Ishikawa (cell line): ENCODE data around the gene ROR1.

Source experiments
- CEBPB ChIP-seq: IDR thresholded peaks from 2 replicates; pipeline ENCODE4 v1.6.1; 2012
- CREB1 ChIP-seq: IDR thresholded peaks from 2 replicates; pipeline ENCODE4 v1.6.1; 2012; ENCODE audit warnings: low read depth
- EGR1 ChIP-seq: IDR thresholded peaks from 2 replicates; pipeline ENCODE4 v1.6.1; 2012
- EP300 ChIP-seq: IDR thresholded peaks from 2 replicates; pipeline ENCODE4 v1.6.1; 2012; ENCODE audit warnings: borderline replicate concordance
- FOXM1 ChIP-seq: IDR thresholded peaks from 2 replicates; pipeline ENCODE4 v1.6.1; 2012; ENCODE audit warnings: low read depth, borderline replicate concordance
- MAX ChIP-seq: IDR thresholded peaks from 2 replicates; pipeline ENCODE4 v1.6.1; 2012
- NFIC ChIP-seq: IDR thresholded peaks from 2 replicates; pipeline ENCODE4 v1.6.1; 2012
- RAD21 ChIP-seq: IDR thresholded peaks from 2 replicates; pipeline ENCODE4 v1.6.1; 2012; ENCODE audit warnings: low read depth
- TAF1 ChIP-seq: IDR thresholded peaks from 2 replicates; pipeline ENCODE4 v1.6.1; 2012; ENCODE audit warnings: low read depth, mild to moderate bottlenecking
- TCF12 ChIP-seq: IDR thresholded peaks from 2 replicates; pipeline ENCODE4 v1.6.1; 2012; ENCODE audit warnings: low read depth
- TEAD4 ChIP-seq: IDR thresholded peaks from 2 replicates; pipeline ENCODE4 v1.6.1; 2012
- YY1 ChIP-seq: IDR thresholded peaks from 2 replicates; pipeline ENCODE4 v1.6.1; 2012; ENCODE audit warnings: low read depth
- TF ChIP-seq, protein P1 (sequence below): IDR thresholded peaks from 2 replicates; pipeline ENCODE4 v1.6.1; 2012; ENCODE audit warnings: low read depth, mild to moderate bottlenecking
- TF ChIP-seq, protein P2 (sequence below): IDR thresholded peaks from 2 replicates; pipeline ENCODE4 v1.6.1; 2012

DNA sequence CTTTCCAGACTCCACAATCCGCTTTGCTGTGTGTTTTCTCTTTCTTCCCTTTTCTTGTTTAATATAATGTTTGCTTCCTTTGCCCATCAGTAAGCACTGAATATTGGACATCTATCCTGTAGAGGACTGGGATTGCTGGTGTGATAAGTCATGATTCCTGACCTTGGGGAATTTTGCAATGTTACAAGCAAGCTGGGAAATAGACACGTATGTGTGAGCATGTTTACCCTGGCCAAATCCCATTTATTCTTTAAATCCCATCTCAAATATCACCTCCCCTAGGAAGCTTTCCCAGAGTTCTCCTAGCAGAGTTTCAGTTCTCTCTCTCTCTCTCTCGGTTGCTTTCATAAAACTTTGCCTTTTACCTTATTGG is 155.3 kb downstream of the ROR1 start:
- TF ChIP-seq EGR1 = no peak
- TF ChIP-seq EP300 = no peak
- no peak for TF ChIP-seq YY1
- TF ChIP-seq TEAD4 = no peak
- TF ChIP-seq TAF1 = no peak
- no peak for TF ChIP-seq MAX
- TF ChIP-seq, protein P1, sequence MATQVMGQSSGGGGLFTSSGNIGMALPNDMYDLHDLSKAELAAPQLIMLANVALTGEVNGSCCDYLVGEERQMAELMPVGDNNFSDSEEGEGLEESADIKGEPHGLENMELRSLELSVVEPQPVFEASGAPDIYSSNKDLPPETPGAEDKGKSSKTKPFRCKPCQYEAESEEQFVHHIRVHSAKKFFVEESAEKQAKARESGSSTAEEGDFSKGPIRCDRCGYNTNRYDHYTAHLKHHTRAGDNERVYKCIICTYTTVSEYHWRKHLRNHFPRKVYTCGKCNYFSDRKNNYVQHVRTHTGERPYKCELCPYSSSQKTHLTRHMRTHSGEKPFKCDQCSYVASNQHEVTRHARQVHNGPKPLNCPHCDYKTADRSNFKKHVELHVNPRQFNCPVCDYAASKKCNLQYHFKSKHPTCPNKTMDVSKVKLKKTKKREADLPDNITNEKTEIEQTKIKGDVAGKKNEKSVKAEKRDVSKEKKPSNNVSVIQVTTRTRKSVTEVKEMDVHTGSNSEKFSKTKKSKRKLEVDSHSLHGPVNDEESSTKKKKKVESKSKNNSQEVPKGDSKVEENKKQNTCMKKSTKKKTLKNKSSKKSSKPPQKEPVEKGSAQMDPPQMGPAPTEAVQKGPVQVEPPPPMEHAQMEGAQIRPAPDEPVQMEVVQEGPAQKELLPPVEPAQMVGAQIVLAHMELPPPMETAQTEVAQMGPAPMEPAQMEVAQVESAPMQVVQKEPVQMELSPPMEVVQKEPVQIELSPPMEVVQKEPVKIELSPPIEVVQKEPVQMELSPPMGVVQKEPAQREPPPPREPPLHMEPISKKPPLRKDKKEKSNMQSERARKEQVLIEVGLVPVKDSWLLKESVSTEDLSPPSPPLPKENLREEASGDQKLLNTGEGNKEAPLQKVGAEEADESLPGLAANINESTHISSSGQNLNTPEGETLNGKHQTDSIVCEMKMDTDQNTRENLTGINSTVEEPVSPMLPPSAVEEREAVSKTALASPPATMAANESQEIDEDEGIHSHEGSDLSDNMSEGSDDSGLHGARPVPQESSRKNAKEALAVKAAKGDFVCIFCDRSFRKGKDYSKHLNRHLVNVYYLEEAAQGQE = no peak
- TF ChIP-seq TCF12 = no peak
- TF ChIP-seq RAD21 = no peak
- TF ChIP-seq CREB1 = no peak
- TF ChIP-seq, protein P2, sequence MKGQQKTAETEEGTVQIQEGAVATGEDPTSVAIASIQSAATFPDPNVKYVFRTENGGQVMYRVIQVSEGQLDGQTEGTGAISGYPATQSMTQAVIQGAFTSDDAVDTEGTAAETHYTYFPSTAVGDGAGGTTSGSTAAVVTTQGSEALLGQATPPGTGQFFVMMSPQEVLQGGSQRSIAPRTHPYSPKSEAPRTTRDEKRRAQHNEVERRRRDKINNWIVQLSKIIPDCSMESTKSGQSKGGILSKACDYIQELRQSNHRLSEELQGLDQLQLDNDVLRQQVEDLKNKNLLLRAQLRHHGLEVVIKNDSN = no peak
- no peak for TF ChIP-seq CEBPB
- no peak for TF ChIP-seq FOXM1
- TF ChIP-seq NFIC = no peak
